Measurements from ENCODE around the gene PCID2.

DNA sequence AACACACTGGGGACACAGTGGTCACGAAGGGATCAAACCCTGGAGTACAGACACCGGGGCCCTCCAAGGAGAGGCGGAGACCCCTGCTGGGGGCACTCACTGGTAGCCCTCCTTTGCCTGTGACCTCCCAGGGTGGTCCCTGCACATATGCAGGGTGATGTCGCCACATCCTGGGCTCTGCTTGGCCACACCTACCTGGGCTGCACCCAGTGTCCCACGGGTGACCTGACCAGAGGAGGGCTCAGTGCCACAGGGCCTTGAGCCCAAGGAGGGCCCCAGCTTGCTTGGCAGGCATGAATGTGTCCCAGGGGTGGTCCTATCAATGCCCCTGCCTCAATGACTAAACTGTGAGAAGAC is 4.1 kb downstream of the PCID2 start:
- TF ChIP-seq SP1 (IDR thresholded peaks at IDR 0.05) (no peak), FOXA1 (IDR thresholded peaks at IDR 0.05) (no peak), NFRKB (IDR thresholded peaks at IDR 0.05) (no peak), HDGF (IDR thresholded peaks at IDR 0.05; ENCODE audit: borderline replicate concordance) (no peak), ELF4 (IDR thresholded peaks at IDR 0.05) (no peak), FOXM1 (IDR thresholded peaks at IDR 0.05; ENCODE audit: borderline replicate concordance) (no peak), BHLHE40 (IDR thresholded peaks at IDR 0.05; ENCODE audit: borderline replicate concordance) (no peak), TARDBP (IDR thresholded peaks at IDR 0.05) (no peak), FOXK2 (IDR thresholded peaks at IDR 0.05) (no peak), CTBP1 (IDR thresholded peaks at IDR 0.05; ENCODE audit: borderline replicate concordance) (no peak)

Measured in HEK293T (cell line).